HEK293 (cell line): ENCODE measurements around the gene SBNO2.

ENCODE experiments used
- CTCF ChIA-PET: fragments of 350-600 bp; formaldehyde crosslinking; extraction: SDS; loops from one replicate; lab custom pipeline; 2021; ENCODE audit warnings: antibody characterized with exemption; lab: Yijun Ruan, JAX
- POLR2A ChIA-PET: fragments of 300-600 bp; formaldehyde crosslinking; extraction: SDS; loops from one replicate; lab custom pipeline; 2020; ENCODE audit warnings: antibody characterized with exemption, inconsistent platforms; lab: Yijun Ruan, JAX
- H3K27ac ChIP-seq: fragments of 200-500 bp; sonication (Bioruptor generic); 2 replicates; pipeline ENCODE4 v1.5.1; 2014; ENCODE audit warnings: low read depth, low read length, control low read depth, inconsistent platforms; ENCODE audit errors: extremely low read depth
- H3K36me3 ChIP-seq, 2 experiments: fragments of 200-500 bp in 1 of 2; sonication (Bioruptor generic) in 1 of 2; 1 replicate in 1 of 2; 2 replicates in 1 of 2; pipeline ENCODE4 v1.5.1; 2014 to 2017; ENCODE audit warnings: inconsistent platforms in 2 of 2, low read length in 2 of 2; ENCODE audit not compliant: control insufficient read depth in 2 of 2, insufficient read depth in 1 of 2
- H3K4me1 ChIP-seq: fragments of 200-500 bp; sonication (Bioruptor generic); 2 replicates; pipeline ENCODE4 v1.5.1; 2014; ENCODE audit warnings: mild to moderate bottlenecking, low read length, inconsistent platforms; ENCODE audit not compliant: control insufficient read depth, insufficient read depth
- H3K4me3 ChIP-seq: 2 replicates; pipeline ENCODE4 v1.5.1; 2011; ENCODE audit warnings: low read depth, mild to moderate bottlenecking, control low read depth, low read length, moderate library complexity
- H3K9me3 ChIP-seq: fragments of 200-500 bp; sonication (Bioruptor generic); 2 replicates; pipeline ENCODE4 v1.5.1; 2014; ENCODE audit warnings: low read depth, low read length, inconsistent platforms; ENCODE audit not compliant: control insufficient read depth, insufficient read depth
- BCL11B ChIP-seq: fragments of 450-650 bp; formaldehyde crosslinking; IDR thresholded peaks from 2 replicates; pipeline ENCODE4 v1.5.1; 2016; ENCODE audit warnings: low read depth, missing biosample characterization, missing genetic modification characterization
- EGR2 ChIP-seq: fragments of 450-650 bp; formaldehyde crosslinking; IDR thresholded peaks from 2 replicates; pipeline ENCODE4 v1.5.1; 2016; ENCODE audit warnings: low read depth, missing biosample characterization, missing genetic modification characterization
- GLI4 ChIP-seq: fragments of 450-650 bp; formaldehyde crosslinking; IDR thresholded peaks from 2 replicates; pipeline ENCODE4 v1.5.1; 2016; ENCODE audit warnings: missing biosample characterization, missing genetic modification characterization
- GLIS1 ChIP-seq: fragments of 450-650 bp; formaldehyde crosslinking; IDR thresholded peaks from 2 replicates; pipeline ENCODE4 v1.5.1; 2016; ENCODE audit warnings: missing biosample characterization, missing genetic modification characterization
- KLF1 ChIP-seq: fragments of 450-650 bp; formaldehyde crosslinking; IDR thresholded peaks from 2 replicates; pipeline ENCODE4 v1.5.1; 2016; ENCODE audit warnings: missing biosample characterization, missing genetic modification characterization
- KLF8 ChIP-seq: fragments of 450-650 bp; formaldehyde crosslinking; IDR thresholded peaks from 2 replicates; pipeline ENCODE4 v1.5.1; 2016; ENCODE audit warnings: missing biosample characterization, missing genetic modification characterization
- MEIS1 ChIP-seq: sonication (generic); formaldehyde crosslinking; IDR thresholded peaks from 2 replicates; pipeline ENCODE4 v1.8.1; 2022; ENCODE audit warnings: missing genetic modification reagents, mild to moderate bottlenecking, borderline replicate concordance
- OVOL3 ChIP-seq: fragments of 450-650 bp; formaldehyde crosslinking; IDR thresholded peaks from 2 replicates; pipeline ENCODE4 v1.5.1; 2016; ENCODE audit warnings: missing biosample characterization, missing genetic modification characterization
- RBAK ChIP-seq: fragments of 450-650 bp; formaldehyde crosslinking; IDR thresholded peaks from 2 replicates; pipeline ENCODE4 v1.5.1; 2016; ENCODE audit warnings: missing biosample characterization, missing genetic modification characterization
- ZBTB21 ChIP-seq: fragments of 450-650 bp; formaldehyde crosslinking; IDR thresholded peaks from 2 replicates; pipeline ENCODE4 v1.5.1; 2017; ENCODE audit warnings: missing biosample characterization, missing genetic modification characterization
- ZEB2 ChIP-seq: fragments of 450-650 bp; formaldehyde crosslinking; IDR thresholded peaks from 2 replicates; pipeline ENCODE4 v1.5.1; 2016; ENCODE audit warnings: missing biosample characterization, missing genetic modification characterization
- ZFP37 ChIP-seq: fragments of 450-650 bp; formaldehyde crosslinking; IDR thresholded peaks from 2 replicates; pipeline ENCODE4 v1.5.1; 2016; ENCODE audit warnings: missing biosample characterization, missing genetic modification characterization
- ZNF132 ChIP-seq: fragments of 450-650 bp; formaldehyde crosslinking; IDR thresholded peaks from 2 replicates; pipeline ENCODE4 v1.5.1; 2017; ENCODE audit warnings: missing biosample characterization, missing genetic modification characterization, borderline replicate concordance
- ZNF157 ChIP-seq: fragments of 450-650 bp; formaldehyde crosslinking; IDR thresholded peaks from 2 replicates; pipeline ENCODE4 v1.5.1; 2016; ENCODE audit warnings: missing biosample characterization, missing genetic modification characterization
- ZNF19 ChIP-seq: fragments of 450-650 bp; formaldehyde crosslinking; IDR thresholded peaks from 2 replicates; pipeline ENCODE4; 2016; ENCODE audit warnings: missing biosample characterization, missing genetic modification characterization, low read depth
- ZNF223 ChIP-seq: fragments of 450-650 bp; formaldehyde crosslinking; IDR thresholded peaks from 2 replicates; pipeline ENCODE4 v1.5.1; 2016; ENCODE audit warnings: missing biosample characterization, missing genetic modification characterization
- ZNF302 ChIP-seq: fragments of 450-650 bp; formaldehyde crosslinking; IDR thresholded peaks from 2 replicates; pipeline ENCODE4 v1.5.1; 2016; ENCODE audit warnings: missing biosample characterization, missing genetic modification characterization, low read depth
- ZNF530 ChIP-seq: fragments of 450-650 bp; formaldehyde crosslinking; IDR thresholded peaks from 2 replicates; pipeline ENCODE4 v1.5.1; 2016; ENCODE audit warnings: low read depth, missing biosample characterization, missing genetic modification characterization
- ZNF555 ChIP-seq: fragments of 450-650 bp; formaldehyde crosslinking; conservative IDR thresholded peaks from 2 replicates; pipeline ENCODE4 v1.5.1; 2017; ENCODE audit warnings: missing biosample characterization, mild to moderate bottlenecking, missing genetic modification characterization, inconsistent platforms
- ZNF596 ChIP-seq: fragments of 450-650 bp; IDR thresholded peaks from 2 replicates; pipeline ENCODE4 v1.5.0; 2018; ENCODE audit warnings: missing biosample characterization, mild to moderate bottlenecking, missing genetic modification characterization, moderate library complexity
- ZNF624 ChIP-seq: fragments of 450-650 bp; formaldehyde crosslinking; IDR thresholded peaks from 2 replicates; pipeline ENCODE4 v1.5.1; 2017; ENCODE audit warnings: missing biosample characterization, missing genetic modification characterization
- ZNF629 ChIP-seq: fragments of 450-650 bp; formaldehyde crosslinking; IDR thresholded peaks from 2 replicates; pipeline ENCODE4 v1.5.1; 2017; ENCODE audit warnings: missing biosample characterization, missing genetic modification characterization
- ZNF701 ChIP-seq: fragments of 450-650 bp; formaldehyde crosslinking; IDR thresholded peaks from 2 replicates; pipeline ENCODE4 v1.5.1; 2016; ENCODE audit warnings: missing biosample characterization, missing genetic modification characterization
- TF ChIP-seq, protein P1 (sequence below): fragments of 450-650 bp; formaldehyde crosslinking; IDR thresholded peaks from 2 replicates; pipeline ENCODE4 v1.5.1; 2016; ENCODE audit warnings: missing biosample characterization, missing genetic modification characterization
- TF ChIP-seq, protein P2 (sequence below): fragments of 450-650 bp; formaldehyde crosslinking; IDR thresholded peaks from 2 replicates; pipeline ENCODE4 v1.5.1; 2016; ENCODE audit warnings: missing biosample characterization, missing genetic modification characterization
- TF ChIP-seq, protein P3 (sequence below): fragments of 450-650 bp; formaldehyde crosslinking; optimal IDR thresholded peaks from 2 replicates; pipeline ENCODE3; 2016; ENCODE audit warnings: missing biosample characterization, mild to moderate bottlenecking, missing genetic modification characterization

The SBNO2 gene

DNA sequence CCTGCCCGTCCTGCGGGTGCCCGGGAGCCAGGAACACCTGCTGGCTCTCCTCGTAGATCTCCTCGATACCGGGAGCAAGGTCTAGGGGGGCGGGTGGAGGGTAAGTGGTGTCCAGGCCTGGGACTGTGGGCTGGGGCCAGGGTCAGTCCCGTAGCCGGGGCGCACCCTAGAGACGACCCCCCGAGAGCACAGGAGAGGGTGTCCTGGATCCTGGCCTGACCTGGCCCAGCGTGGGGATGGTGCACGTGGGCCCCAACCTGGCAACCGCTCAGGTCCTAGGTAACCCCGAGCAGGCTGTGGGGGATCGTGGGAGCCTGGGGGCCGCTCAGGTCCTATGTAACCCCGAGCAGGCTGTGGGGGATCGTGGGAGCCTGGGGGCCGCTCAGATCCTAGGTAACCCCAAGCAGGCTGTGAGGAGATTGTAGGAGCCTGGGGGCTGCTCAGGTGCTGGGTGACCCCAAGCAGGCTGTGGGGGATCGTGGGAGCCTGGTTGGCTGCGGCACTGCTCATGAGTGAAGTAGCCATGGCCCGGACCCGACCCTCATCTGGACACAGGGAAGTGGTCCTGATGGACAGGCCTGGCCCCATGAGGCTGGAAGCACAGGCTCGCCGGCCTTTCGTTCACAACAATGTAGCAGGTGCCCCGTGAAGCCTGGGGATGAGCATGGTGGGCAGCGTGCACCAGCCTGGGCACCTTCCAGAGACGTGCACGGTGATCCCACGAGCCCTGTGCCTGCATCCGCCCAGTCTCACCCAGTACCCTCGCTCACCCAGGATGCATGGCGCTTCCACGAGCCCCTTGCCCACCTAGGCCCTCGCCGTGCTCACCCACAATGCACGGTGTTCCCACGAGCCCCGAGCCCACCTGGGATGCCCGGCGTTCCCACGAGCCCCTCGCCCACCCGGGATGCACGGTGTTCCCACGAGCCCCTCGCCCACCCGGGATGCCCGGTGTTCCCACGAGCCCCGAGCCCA lies 64.1 kb downstream of the SBNO2 start (continued):
- TF ChIP-seq ZNF555 (tag by site-specific recombination) (no peak), RBAK (tag by site-specific recombination) (no peak), ZNF701 (no peak), KLF1 (no peak), ZNF132 (no peak), ZBTB21 (tag by site-specific recombination) (no peak), ZNF629 (tag by site-specific recombination) (no peak), EGR2 (tag by site-specific recombination) (peak; percentile 21; the same call in 1 of the 2 replicates), ZNF223 (no peak), ZNF302 (tag by site-specific recombination) (no peak), ZNF596 (tag by site-specific recombination) (no peak), ZNF530 (tag by site-specific recombination) (no peak), ZNF624 (tag by site-specific recombination) (no peak), ZFP37 (no peak), GLI4 (tag by site-specific recombination) (no peak), MEIS1 (CRISPR knock-in tag) (no peak), BCL11B (tag by site-specific recombination) (0 out of 2 replicates have a peak, but pooled peaks have one; percentile 11), ZNF19 (no peak), GLIS1 (tag by site-specific recombination) (0 out of 2 replicates have a peak, but pooled peaks have one; percentile 15)
- TF ChIP-seq, protein P1, sequence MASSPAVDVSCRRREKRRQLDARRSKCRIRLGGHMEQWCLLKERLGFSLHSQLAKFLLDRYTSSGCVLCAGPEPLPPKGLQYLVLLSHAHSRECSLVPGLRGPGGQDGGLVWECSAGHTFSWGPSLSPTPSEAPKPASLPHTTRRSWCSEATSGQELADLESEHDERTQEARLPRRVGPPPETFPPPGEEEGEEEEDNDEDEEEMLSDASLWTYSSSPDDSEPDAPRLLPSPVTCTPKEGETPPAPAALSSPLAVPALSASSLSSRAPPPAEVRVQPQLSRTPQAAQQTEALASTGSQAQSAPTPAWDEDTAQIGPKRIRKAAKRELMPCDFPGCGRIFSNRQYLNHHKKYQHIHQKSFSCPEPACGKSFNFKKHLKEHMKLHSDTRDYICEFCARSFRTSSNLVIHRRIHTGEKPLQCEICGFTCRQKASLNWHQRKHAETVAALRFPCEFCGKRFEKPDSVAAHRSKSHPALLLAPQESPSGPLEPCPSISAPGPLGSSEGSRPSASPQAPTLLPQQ (tag by site-specific recombination): no peak
- TF ChIP-seq, protein P2, sequence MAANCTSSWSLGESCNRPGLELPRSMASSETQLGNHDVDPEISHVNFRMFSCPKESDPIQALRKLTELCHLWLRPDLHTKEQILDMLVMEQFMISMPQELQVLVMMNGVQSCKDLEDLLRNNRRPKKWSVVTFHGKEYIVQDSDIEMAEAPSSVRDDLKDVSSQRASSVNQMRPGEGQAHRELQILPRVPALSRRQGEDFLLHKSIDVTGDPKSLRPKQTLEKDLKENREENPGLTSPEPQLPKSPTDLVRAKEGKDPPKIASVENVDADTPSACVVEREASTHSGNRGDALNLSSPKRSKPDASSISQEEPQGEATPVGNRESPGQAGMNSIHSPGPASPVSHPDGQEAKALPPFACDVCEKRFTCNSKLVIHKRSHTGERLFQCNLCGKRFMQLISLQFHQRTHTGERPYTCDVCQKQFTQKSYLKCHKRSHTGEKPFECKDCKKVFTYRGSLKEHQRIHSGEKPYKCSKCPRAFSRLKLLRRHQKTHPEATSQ (tag by site-specific recombination): no peak
- TF ChIP-seq, protein P3, sequence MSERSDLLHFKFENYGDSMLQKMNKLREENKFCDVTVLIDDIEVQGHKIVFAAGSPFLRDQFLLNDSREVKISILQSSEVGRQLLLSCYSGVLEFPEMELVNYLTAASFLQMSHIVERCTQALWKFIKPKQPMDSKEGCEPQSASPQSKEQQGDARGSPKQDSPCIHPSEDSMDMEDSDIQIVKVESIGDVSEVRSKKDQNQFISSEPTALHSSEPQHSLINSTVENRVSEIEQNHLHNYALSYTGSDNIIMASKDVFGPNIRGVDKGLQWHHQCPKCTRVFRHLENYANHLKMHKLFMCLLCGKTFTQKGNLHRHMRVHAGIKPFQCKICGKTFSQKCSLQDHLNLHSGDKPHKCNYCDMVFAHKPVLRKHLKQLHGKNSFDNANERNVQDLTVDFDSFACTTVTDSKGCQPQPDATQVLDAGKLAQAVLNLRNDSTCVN (tag by site-specific recombination): peak; percentile 15
- TF ChIP-seq, all 188 proteins: peak for 6

DNA sequence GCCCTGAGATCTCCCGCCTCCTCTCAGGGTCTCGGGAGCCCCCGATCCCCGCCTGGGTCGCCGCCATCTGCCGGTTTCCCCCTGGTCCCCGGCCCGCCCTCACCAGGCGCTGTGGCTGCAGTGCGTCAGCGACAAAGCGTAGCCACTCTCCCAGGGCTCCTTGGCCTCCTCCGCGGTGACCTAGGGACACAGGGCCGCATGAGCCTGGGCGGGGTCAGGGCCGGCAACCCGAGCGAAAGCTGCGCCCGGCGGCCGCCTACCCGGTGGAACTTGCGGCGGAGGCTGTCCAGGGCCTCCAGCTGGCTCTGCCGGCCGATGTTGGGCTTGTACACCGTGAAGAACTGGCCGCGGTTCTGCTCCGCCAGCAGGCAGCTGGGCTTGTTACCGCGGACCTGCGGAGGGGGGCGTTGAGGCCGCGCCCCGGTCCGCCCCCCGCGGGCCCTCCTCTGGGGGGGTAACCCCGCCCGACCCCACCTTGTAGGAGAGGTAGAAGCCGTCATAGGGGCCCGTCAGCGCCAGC lies 65.0 kb downstream of the SBNO2 start:
- H3K4me3 ChIP-seq: no peak overlapping the region
- ChIA-PET POLR2A (no interaction called here), CTCF (no interaction called here)
- peaks cover 0 to 57% of the 10 kb centered on the region in 2 experiments; a peak in 1 of 3 replicates for H3K36me3 ChIP-seq
- H3K9me3 ChIP-seq: no peaks in the 10 kb centered on the region
- TF ChIP-seq KLF1: peak; percentile 33; the same call in 1 of the 2 replicates
- TF ChIP-seq ZEB2 (tag by site-specific recombination): no peak
- TF ChIP-seq OVOL3 (tag by site-specific recombination): no peak
- no peak for TF ChIP-seq ZNF157 (tag by site-specific recombination)
- TF ChIP-seq KLF8: peak; percentile 90
- no peak overlapping the region for H3K27ac ChIP-seq
- peaks cover 4% of the 10 kb centered on the region; the same call in 1 of the 2 replicates for H3K4me1 ChIP-seq
